Rectal smooth muscle tissue (tissue), 1 donor: ENCODE results near the gene PHLDB3.

Experiments
- H3K27ac ChIP-seq: one replicate; pipeline ENCODE4 v1.7.0; 2013; ENCODE audit warnings: low read depth, low read length, inconsistent platforms
- H3K27me3 ChIP-seq: one replicate; pipeline ENCODE4 v1.7.0; 2013; ENCODE audit warnings: low read length; ENCODE audit not compliant: control insufficient read depth, insufficient read depth
- H3K36me3 ChIP-seq: one replicate; pipeline ENCODE4 v1.7.0; 2013; ENCODE audit warnings: low read length; ENCODE audit not compliant: control insufficient read depth, insufficient read depth
- H3K4me1 ChIP-seq: one replicate; pipeline ENCODE4 v1.7.0; 2013; ENCODE audit warnings: low read length; ENCODE audit not compliant: control insufficient read depth, insufficient read depth
- H3K4me3 ChIP-seq: one replicate; pipeline ENCODE4 v1.7.0; 2013; ENCODE audit warnings: low read length
- H3K9ac ChIP-seq: one replicate; pipeline ENCODE4 v1.7.0; 2013; ENCODE audit warnings: low read length

The PHLDB3 gene

GRCh38 chr19:43469160-43469480 lies 35.4 kb downstream of the PHLDB3 start:
- no peak overlapping the region for H3K4me3 ChIP-seq
- peaks cover 5% of the 10 kb centered on the region for H3K4me1 ChIP-seq
- H3K27me3 ChIP-seq: no peaks in the 10 kb centered on the region
- H3K27ac ChIP-seq: no peak overlapping the region
- H3K36me3 ChIP-seq: no peaks in the 10 kb centered on the region
- H3K9ac ChIP-seq: no peak overlapping the region

DNA sequence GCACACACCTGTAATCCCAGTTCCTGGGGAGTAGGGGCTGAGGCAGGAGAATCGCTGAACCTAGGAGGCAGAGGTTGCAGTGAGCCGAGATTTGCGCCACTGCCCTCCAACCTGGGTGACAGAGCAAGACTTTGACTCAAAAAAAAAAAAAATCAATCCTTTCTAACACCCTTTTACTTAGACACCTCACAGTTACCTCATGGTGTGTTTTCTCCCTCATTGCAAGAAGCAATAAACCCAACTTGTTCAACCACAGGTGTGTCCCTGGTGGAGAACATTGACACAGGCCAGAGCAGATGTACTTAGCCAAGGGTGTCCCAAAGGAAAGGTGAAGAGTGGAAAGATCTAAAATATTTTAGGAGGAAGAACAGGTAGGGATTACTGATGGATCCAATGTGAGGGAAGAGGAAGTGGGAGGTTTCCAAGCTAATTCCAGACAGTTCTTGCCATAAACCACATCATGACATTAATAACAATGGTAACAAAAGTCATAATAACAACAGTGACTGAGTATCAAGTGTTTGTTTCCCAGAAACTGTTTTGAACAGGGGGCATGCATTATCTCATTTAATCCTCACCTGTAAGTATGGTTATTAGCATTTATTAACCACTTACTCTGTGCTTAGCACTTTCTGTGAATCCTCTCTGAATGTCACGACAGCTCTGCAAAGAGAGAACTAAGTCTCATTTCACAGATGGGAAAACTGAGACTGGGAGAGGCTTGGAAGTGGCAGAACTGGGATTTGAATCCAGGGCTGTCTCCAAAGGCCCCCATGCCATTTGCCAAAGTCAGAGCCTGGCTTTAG lies 36.0 kb downstream of the PHLDB3 start:
- no peaks in the 10 kb centered on the region for H3K36me3 ChIP-seq
- peaks cover 5% of the 10 kb centered on the region for H3K4me1 ChIP-seq
- H3K27ac ChIP-seq: no peak overlapping the region
- H3K9ac ChIP-seq: no peak overlapping the region
- H3K27me3 ChIP-seq: no peaks in the 10 kb centered on the region
- H3K4me3 ChIP-seq: no peak overlapping the region

- Histone ChIP-seq H3K27me3 (no peaks in the 10 kb centered on the region), H3K4me3 (no peak overlapping the region), H3K27ac (no peak overlapping the region), H3K36me3 (no peaks in the 10 kb centered on the region), H3K4me1 (peaks cover 5% of the 10 kb centered on the region), H3K9ac (no peak overlapping the region)
These were observed 36.8 kb downstream of the PHLDB3 start for GRCh38 chr19:43467730-43468129.

DNA sequence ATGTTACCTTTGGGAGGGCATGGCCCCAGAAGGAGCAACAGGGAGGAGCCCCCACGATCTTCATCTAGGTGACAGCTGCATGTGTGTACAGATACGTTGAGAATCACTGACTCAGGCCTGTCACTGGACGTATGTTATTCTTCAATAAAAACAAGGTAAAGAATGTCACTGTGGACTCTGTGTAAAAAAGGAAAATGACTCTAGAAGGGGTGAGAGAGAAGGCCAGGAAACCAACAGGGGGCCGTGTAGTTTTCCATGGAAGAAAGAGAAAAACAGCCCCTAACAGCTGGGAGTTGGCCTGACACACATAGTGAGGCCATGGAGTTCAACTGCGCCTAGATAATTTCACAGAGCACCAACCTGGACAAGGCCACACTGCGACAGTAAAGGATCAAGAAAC lies 37.3 kb downstream of the PHLDB3 start:
- Histone ChIP-seq H3K36me3 (no peaks in the 10 kb centered on the region), H3K4me1 (peaks cover 5% of the 10 kb centered on the region), H3K9ac (no peak overlapping the region), H3K27me3 (no peaks in the 10 kb centered on the region), H3K4me3 (no peak overlapping the region), H3K27ac (no peak overlapping the region)

DNA sequence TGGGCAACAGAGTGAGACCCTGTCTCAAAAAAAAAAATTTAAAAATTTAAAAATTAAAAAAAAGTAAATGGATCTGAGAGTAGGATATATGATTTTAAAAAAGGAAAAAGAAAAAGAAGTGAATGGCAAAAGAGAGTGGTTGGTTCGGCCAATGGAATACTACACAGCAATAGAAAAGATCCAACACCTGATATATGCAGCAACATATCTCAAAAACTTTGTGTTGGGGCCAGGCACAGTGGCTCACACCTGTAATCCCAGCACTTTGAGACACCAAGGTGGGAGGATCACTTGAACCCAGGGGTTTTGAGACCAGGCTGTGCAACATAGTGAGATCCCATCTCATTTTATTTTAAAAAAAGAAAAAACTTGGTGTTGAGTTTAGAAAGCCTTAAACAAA lies 37.8 kb downstream of the PHLDB3 start:
- Histone ChIP-seq H3K27ac (no peak overlapping the region), H3K27me3 (no peaks in the 10 kb centered on the region), H3K9ac (no peak overlapping the region), H3K4me3 (no peak overlapping the region), H3K36me3 (no peaks in the 10 kb centered on the region), H3K4me1 (peaks cover 5% of the 10 kb centered on the region)

GRCh38 chr19:43465468-43466120 lies 39.0 kb downstream of the PHLDB3 start, which contains the start of gene LYPD3:
Gene LYPD3 (minus strand): TSS chr19:43465608. CDS start chr19:43465571, 37 bp downstream.
- peak within 1 kb of the TSS; percentile 94 for H3K27ac ChIP-seq
- H3K4me1 ChIP-seq: peaks cover 5% of the 10 kb centered on the region
- peak within 1 kb of the TSS; percentile 91 for H3K4me3 ChIP-seq
- no peaks in the 10 kb centered on the region for H3K27me3 ChIP-seq
- no peaks in the 10 kb centered on the region for H3K36me3 ChIP-seq
- peak within 1 kb of the TSS; percentile 64 for H3K9ac ChIP-seq

GRCh38 chr19:43464134-43464775 lies 40.3 kb downstream of the PHLDB3 start:
- Histone ChIP-seq H3K4me3 (peak overlapping the region; percentile 91), H3K4me1 (peaks cover 5% of the 10 kb centered on the region), H3K9ac (peak overlapping the region; percentile 64), H3K27ac (peak overlapping the region; percentile 94), H3K36me3 (no peaks in the 10 kb centered on the region), H3K27me3 (no peaks in the 10 kb centered on the region)

DNA sequence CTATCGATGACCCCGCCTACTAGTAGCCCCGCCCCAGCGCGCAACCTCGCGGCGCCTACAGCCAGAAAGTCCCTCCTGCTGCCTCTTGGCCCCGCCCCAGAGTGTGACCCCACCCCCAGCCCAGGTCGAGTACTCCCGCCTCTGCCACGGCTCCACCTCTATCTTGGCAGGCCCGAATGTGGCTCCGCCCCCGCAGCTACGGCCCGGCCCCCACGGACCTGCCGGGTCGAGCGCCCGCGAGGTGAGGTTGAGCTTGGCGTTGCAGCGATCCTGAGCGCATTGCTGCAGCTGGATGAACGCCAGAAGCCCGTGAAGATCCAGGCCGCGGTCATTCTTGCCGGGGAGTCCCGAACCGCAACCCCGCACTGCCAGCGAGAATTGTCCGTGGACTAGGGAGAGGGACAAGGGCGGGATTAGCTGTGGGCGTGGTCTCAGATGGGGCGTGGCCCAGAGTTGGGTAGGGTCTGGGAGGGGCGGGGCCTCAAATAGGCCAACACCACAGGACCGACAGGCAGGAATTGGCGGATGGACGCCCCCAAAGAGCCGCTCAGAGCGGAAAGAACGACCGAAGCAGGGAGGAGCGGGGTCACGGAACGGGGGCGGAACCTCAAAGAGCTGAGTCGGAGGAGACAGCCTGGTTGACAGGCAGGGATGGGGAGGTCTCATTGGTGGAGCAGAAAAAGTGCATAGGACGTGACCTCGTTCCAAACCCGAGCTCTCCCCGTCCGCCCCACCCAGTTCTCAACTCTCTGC lies 41.0 kb downstream of the PHLDB3 start:
- peak overlapping the region; percentile 91 for H3K4me3 ChIP-seq
- H3K4me1 ChIP-seq: peaks cover 5% of the 10 kb centered on the region
- H3K27ac ChIP-seq: peak overlapping the region; percentile 94
- no peaks in the 10 kb centered on the region for H3K36me3 ChIP-seq
- H3K9ac ChIP-seq: peak overlapping the region; percentile 34
- H3K27me3 ChIP-seq: no peaks in the 10 kb centered on the region

- no peaks in the 10 kb centered on the region for H3K36me3 ChIP-seq
- H3K9ac ChIP-seq: peak overlapping the region; percentile 45
- peaks cover 5% of the 10 kb centered on the region for H3K4me1 ChIP-seq
- no peaks in the 10 kb centered on the region for H3K27me3 ChIP-seq
- peak overlapping the region; percentile 91 for H3K4me3 ChIP-seq
- H3K27ac ChIP-seq: peak overlapping the region; percentile 67
These were observed 41.7 kb downstream of the PHLDB3 start for GRCh38 chr19:43462785-43463380.

DNA sequence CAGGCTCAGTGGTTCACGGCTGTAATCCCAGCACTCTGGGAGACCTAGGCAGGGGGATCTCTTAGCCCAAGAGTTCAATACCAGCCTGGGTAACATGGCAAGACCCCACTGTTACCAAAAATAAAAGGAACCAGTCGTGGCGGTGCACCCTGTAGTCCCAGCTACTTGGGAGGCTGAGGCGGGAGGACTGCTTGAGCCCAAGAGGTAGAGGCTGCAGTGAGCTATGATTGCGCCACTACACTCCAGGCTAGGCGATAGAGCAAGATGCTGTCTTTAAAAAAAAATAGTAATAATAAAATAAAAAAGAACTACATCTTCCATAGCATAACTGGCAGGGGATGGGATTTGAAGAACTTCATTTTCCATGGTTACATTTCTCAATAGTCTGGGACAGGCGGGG lies 42.2 kb downstream of the PHLDB3 start:
- Histone ChIP-seq H3K27ac (no peak overlapping the region), H3K4me1 (peaks cover 5% of the 10 kb centered on the region), H3K4me3 (peak overlapping the region; percentile 91), H3K27me3 (no peaks in the 10 kb centered on the region), H3K36me3 (no peaks in the 10 kb centered on the region), H3K9ac (no peak overlapping the region)

DNA sequence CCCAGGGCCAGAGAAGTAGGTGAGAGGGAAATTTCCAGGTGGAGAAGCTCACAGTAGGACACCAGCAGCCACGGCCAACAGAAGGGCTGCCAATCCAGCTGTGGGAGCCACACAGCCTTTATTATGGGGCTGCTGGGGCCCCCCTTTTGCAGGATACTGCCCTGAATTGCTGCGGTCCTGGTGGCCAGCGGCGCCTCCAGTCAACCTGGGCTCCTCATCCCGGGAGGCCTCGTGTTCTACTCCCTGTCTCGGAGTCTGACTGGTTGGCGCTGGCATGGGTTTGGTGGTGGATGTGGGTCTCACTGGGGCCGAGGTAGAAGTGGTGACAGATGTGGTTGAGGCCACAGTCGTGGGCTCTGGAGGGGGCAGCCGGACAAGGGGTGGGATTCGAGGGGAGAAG lies 43.2 kb downstream of the PHLDB3 start:
- Histone ChIP-seq H3K27ac (no peak overlapping the region), H3K4me1 (peaks cover 5% of the 10 kb centered on the region), H3K4me3 (no peak overlapping the region), H3K9ac (no peak overlapping the region), H3K36me3 (no peaks in the 10 kb centered on the region), H3K27me3 (no peaks in the 10 kb centered on the region)
